Prostate gland (tissue), 2 donors: ENCODE data around the gene ALDH3A2.
A peak's percentile ranks its signal among the peaks of the same experiment; 100 is the strongest.

Experiments used
- POLR2A ChIP-seq: fragments of 450-650 bp; IDR thresholded peaks from one replicate; pipeline ENCODE4 v1.6.1; 2016; ENCODE audit warnings: antibody characterized with exemption, mild to moderate bottlenecking
- POLR2AphosphoS5 ChIP-seq: sonication (generic); formaldehyde crosslinking; IDR thresholded peaks from one replicate; pipeline ENCODE4 v1.6.1; 2017; ENCODE audit warnings: antibody characterized with exemption
- TF ChIP-seq, protein P1 (sequence below), 4 experiments: fragments of 200-600 bp in 2 of 4; fragments of 450-650 bp in 2 of 4; sonication (generic) in 2 of 4; IDR thresholded peaks; 1 replicate in 3 of 4; 2 replicates in 1 of 4; pipeline ENCODE4 v1.5.1; 2016 to 2019; ENCODE audit warnings: antibody characterized with exemption in 4 of 4, mild to moderate bottlenecking in 2 of 4, moderate library complexity in 2 of 4

DNA sequence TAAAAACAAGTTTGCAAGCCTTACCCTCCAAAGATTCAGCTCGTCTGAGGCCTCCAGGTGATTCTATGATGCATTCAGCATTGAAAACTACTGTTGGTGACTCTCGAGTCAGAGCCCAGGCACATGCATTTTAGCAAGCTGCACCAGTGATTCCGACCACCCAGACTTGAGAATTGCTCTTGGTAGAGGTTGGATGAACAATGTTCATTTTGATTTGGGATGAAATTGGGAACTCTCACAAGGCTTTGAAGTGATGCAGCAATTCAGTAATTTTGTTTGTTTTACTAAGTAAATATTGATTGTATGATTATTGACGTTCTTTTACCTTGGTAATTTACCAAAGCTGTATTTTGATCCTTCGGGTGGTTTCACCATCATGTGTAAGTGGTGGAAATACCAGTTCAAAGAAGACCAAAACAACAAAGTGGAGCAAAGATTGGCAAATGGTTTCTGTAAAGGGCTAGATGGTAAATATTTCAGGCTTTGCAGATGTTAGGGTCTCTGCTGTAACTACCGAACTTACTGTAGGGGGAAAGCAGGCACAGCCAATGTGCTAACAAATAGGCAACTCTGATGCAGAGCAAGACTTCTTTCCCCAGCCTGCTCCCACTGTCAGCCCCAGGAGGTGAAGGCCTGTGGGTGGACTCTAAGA, 11.8 kb downstream of the ALDH3A2 start:
- TF ChIP-seq POLR2AphosphoS5 (peak; percentile 64), POLR2A (no peak)
- TF ChIP-seq, protein P1, sequence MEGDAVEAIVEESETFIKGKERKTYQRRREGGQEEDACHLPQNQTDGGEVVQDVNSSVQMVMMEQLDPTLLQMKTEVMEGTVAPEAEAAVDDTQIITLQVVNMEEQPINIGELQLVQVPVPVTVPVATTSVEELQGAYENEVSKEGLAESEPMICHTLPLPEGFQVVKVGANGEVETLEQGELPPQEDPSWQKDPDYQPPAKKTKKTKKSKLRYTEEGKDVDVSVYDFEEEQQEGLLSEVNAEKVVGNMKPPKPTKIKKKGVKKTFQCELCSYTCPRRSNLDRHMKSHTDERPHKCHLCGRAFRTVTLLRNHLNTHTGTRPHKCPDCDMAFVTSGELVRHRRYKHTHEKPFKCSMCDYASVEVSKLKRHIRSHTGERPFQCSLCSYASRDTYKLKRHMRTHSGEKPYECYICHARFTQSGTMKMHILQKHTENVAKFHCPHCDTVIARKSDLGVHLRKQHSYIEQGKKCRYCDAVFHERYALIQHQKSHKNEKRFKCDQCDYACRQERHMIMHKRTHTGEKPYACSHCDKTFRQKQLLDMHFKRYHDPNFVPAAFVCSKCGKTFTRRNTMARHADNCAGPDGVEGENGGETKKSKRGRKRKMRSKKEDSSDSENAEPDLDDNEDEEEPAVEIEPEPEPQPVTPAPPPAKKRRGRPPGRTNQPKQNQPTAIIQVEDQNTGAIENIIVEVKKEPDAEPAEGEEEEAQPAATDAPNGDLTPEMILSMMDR (IDR thresholded peaks at IDR 0.05) = no peak
